NOMO-1 treated with DMSO at 0.1 percent for 48 hours (cell line): ENCODE results near the gene EYS.
"Not testable (repeated sequence)": the region's sequence is repeated elsewhere in the genome, so short reads cannot be mapped to it uniquely, and the experiment has no call there.

Experiments
- DNase-seq: peaks from one replicate; lab custom pipeline; 2025; ENCODE audit not compliant: unreplicated experiment; lab: John Stamatoyannopoulos, UW

The EYS gene

GRCh38 chr6:65637289-65638046 lies 69.6 kb downstream of the EYS start:
- DNase-seq, result no peak

GRCh38 chr6:65633501-65633900 lies 73.5 kb downstream of the EYS start:
- DNase-seq, result peak; percentile 66

GRCh38 chr6:65631711-65632110 lies 75.3 kb downstream of the EYS start:
- no peak for DNase-seq

GRCh38 chr6:65627434-65627999 lies 79.5 kb downstream of the EYS start:
- DNase-seq, result not testable (repeated sequence)

GRCh38 chr6:65627015-65627414 lies 80.0 kb downstream of the EYS start:
- DNase-seq, result no peak

GRCh38 chr6:65623566-65623965 lies 83.5 kb downstream of the EYS start:
- DNase-seq, result no peak

GRCh38 chr6:65610746-65611145 lies 96.3 kb downstream of the EYS start:
- DNase-seq, result no peak

GRCh38 chr6:65595540-65595939 lies 111.5 kb downstream of the EYS start:
- DNase-seq, result no peak

- no peak for DNase-seq
These were observed 136.7 kb downstream of the EYS start for GRCh38 chr6:65570340-65570739.

- no peak for DNase-seq
These were observed 137.5 kb downstream of the EYS start for GRCh38 chr6:65569505-65569904.

- DNase-seq, result not testable (repeated sequence)
These were observed 138.0 kb downstream of the EYS start for GRCh38 chr6:65569056-65569455.

GRCh38 chr6:65566117-65566516 lies 140.9 kb downstream of the EYS start:
- DNase-seq, result peak; percentile 12

GRCh38 chr6:65558071-65558470 lies 149.0 kb downstream of the EYS start:
- DNase-seq, result no peak

- DNase-seq, result no peak
These were observed 149.8 kb downstream of the EYS start for GRCh38 chr6:65557224-65557623.

- DNase-seq, result no peak
These were observed 160.1 kb downstream of the EYS start for GRCh38 chr6:65546894-65547293.

- DNase-seq, result no peak
These were observed 161.1 kb downstream of the EYS start for GRCh38 chr6:65545920-65546319.

- DNase-seq, result no peak
These were observed 168.4 kb downstream of the EYS start for GRCh38 chr6:65538644-65539043.

- no peak for DNase-seq
These were observed 169.4 kb downstream of the EYS start for GRCh38 chr6:65537600-65537999.

GRCh38 chr6:65531533-65531932 lies 175.5 kb downstream of the EYS start:
- DNase-seq, result no peak

- DNase-seq, result peak; percentile 9
These were observed 182.8 kb downstream of the EYS start for GRCh38 chr6:65524232-65524631.

- no peak for DNase-seq
These were observed 201.3 kb downstream of the EYS start for GRCh38 chr6:65505736-65506135.

GRCh38 chr6:65501045-65501444 lies 206.0 kb downstream of the EYS start:
- no peak for DNase-seq

GRCh38 chr6:65483652-65484051 lies 223.4 kb downstream of the EYS start:
- DNase-seq, result not testable (repeated sequence)
